Breast epithelium (tissue), 4 donors: ENCODE data around the gene NUB1. TPM values are rescaled to one million over a fixed set of nuclear protein-coding genes. Genes with fewer than 3 reads are reported as not detected.
A peak's percentile ranks its signal among the peaks of the same experiment; 100 is the strongest.

Experiments
- DNase-seq, 2 donors: peaks; one replicate each; pipeline ENCODE4 v3.0.0-alpha.2; 2019; ENCODE audit warnings: low spot score in 2 of 2
- H3K27ac ChIP-seq, 2 donors: fragments of 200-600 bp; sonication (generic) in 1 of 2; one replicate each; pipeline ENCODE4 v1.5.1; 2016 to 2019; ENCODE audit warnings: mild to moderate bottlenecking in 1 of 2
- H3K27me3 ChIP-seq, 2 donors: fragments of 200-600 bp; sonication (generic) in 1 of 2; one replicate each; pipeline versions ENCODE4 v1.5.1 to v1.6.0; 2017 to 2019; ENCODE audit warnings: control low read depth in 1 of 2, mild to moderate bottlenecking in 1 of 2
- H3K36me3 ChIP-seq: fragments of 200-600 bp; one replicate; pipeline ENCODE4 v1.5.1; 2019
- H3K4me1 ChIP-seq, 2 donors: fragments of 200-600 bp; sonication (generic); one replicate each; pipeline ENCODE4 v1.5.1; 2016 to 2019; ENCODE audit warnings: control low read depth in 1 of 2
- H3K4me3 ChIP-seq, 3 donors: fragments of 200-600 bp; sonication (generic); 1 replicate in 2 of 3; 2 replicates in 1 of 3; pipeline ENCODE4 v1.5.1; 2016 to 2019; ENCODE audit warnings: mild to moderate bottlenecking in 3 of 3, moderate library complexity in 2 of 3
- H3K9me3 ChIP-seq, 2 donors: fragments of 200-600 bp; sonication (generic) in 1 of 2; one replicate each; pipeline ENCODE4 v1.5.1; 2016 to 2019; ENCODE audit warnings: control low read depth in 1 of 2
- CTCF ChIP-seq, 3 donors: fragments of 450-650 bp; IDR thresholded peaks; one replicate each; pipeline ENCODE4 v1.5.1; 2016 to 2017; ENCODE audit warnings: antibody characterized with exemption in 3 of 3, mild to moderate bottlenecking in 3 of 3, moderate library complexity in 3 of 3
- POLR2A ChIP-seq: fragments of 450-650 bp; IDR thresholded peaks from one replicate; pipeline ENCODE4 v1.6.1; 2016; ENCODE audit warnings: antibody characterized with exemption, mild to moderate bottlenecking, moderate library complexity
- POLR2AphosphoS5 ChIP-seq, 3 donors: sonication (generic); formaldehyde crosslinking; IDR thresholded peaks; one replicate each; pipeline ENCODE4 v1.6.1; 2017; ENCODE audit warnings: antibody characterized with exemption in 3 of 3
- intact Hi-C: fragments of 100-400 bp; cut with DNase I; formaldehyde crosslinking; loops from one replicate; pipeline ENCODE4 v1.15.1; 2023; ENCODE audit warnings: low total_unique reads
- total RNA-seq, 3 donors: library from RNA; depleted of rRNA; stranded (reverse); fragments of >200 nt; gene quantifications; one replicate each; pipeline ENCODE4 v1.1.0, GENCODE V29; 2016

Gene NUB1
- total RNA-seq, 3 donors from 2014 or later: 61.9 to 71.7 (median 62.7) TPM

DNA sequence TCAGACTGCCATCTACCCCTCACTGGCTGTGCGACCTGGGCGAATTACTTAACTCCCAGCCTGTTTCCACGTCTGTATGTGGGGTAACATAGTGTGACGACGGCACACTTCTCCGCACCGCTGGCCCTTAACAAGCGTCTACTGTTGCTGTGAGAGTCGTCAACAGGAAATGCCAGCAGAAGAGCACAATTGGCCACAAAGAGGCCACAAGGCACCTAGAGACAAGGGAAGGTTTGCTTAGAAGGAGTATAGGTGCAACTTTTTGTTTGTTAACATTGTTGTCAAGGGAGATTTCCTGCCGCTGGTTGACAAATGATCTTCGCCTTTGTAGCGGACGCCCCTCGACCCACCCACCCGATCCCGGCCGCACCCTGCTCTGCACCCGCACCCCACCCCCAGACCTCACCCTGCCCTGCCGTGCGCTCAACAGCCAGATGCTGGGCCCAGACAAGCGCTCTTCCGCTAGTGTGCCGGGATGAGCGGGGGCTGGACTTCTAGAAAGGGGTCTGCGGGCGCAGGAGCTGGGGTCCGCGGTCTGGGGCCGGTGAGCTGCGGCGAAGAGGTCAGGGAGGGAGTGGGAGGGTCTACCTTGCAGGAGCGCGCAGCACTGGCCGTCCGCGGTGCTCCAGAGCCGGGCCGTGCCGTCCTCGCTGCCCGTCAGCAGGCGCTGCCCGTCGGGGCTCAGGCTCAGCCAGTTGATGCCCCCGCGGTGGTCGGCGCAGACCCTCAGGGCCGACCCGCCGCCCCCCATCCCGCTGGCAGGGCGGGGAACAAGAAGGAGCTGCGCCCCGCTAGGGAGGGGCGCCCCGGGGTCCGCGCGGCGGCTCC lies 67.4 kb downstream of the NUB1 start:
- peak overlapping the region; percentile 59 to 95 (median 77) for H3K4me3 ChIP-seq

DNA sequence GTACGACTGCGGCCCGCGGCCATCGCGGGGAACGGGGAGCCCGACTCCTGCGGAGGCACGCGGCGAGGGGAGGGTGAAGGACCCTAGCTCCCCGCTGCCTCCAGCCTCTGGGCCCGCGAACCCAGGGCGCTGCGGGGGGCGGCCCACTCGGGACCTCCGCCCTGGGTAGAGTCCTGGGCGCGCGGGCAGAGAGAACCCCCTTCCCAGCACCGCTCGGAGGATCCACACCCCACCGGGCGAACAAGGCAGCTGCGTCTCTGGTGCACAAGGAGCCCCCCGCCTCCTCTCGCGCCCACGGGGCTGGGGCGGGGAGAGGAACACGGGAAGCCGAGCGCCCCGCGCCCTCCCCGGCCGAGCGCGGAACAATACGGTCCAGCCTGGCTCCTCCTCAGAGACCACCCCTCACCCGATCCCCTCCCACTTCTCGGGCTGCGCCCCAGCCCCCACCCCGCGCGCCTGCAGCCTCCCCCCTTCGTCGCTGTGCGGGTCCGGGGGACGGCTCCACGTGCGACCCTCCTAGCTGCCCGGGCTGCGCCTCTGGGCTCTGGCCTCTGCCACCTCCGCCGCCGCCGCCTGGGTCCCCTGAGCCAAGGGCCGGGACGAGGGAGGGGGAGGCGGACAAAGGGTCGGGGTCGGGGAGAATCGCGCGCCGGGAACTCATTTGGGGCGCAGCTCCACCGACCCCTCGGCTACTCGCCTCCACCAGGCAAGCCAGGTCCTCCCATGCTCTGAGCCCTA lies 68.2 kb downstream of the NUB1 start, which contains the start of gene WDR86:
Gene WDR86, minus strand, starts transcription at position 372 of the 738 bp plus-strand sequence. CDS start 449 bp downstream, outside the sequence.
- DNase-seq: no peak
- Histone ChIP-seq H3K4me3 (peak within 1 kb of the TSS; percentile 59 to 95 (median 77)), H3K9me3 (no peaks in the 10 kb centered on the region), H3K27me3 (peaks cover 0 to 17% of the 10 kb centered on the region in 2 donors), H3K4me1 (peaks cover 4 to 7% of the 10 kb centered on the region in 2 donors), H3K36me3 (no peaks in the 10 kb centered on the region), H3K27ac (peak within 1 kb of the TSS; percentile 91 to 92)
- TF ChIP-seq CTCF (IDR thresholded peaks at IDR 0.05) (no peak), POLR2A (no peak), POLR2AphosphoS5 (IDR thresholded peaks at IDR 0.05) (no peak)
- intact Hi-C loops: no loop called here

More for the DNA sequence above, 67.4 kb downstream of the NUB1 start:
- H3K36me3 ChIP-seq: no peaks in the 10 kb centered on the region
- peaks cover 0 to 17% of the 10 kb centered on the region in 2 donors for H3K27me3 ChIP-seq
- peak in 1 of 2 donors; percentile 82 for DNase-seq
- TF ChIP-seq CTCF (IDR thresholded peaks at IDR 0.05): no peak
- peak in 2 of 3 donors; percentile 61 to 80 for TF ChIP-seq POLR2AphosphoS5 (IDR thresholded peaks at IDR 0.05)
- no peak for TF ChIP-seq POLR2A
- no peaks in the 10 kb centered on the region for H3K9me3 ChIP-seq
- intact Hi-C loops: no loop called here
- peak overlapping the region; percentile 91 to 92 for H3K27ac ChIP-seq
- peaks cover 4 to 11% of the 10 kb centered on the region in 2 donors for H3K4me1 ChIP-seq

DNA sequence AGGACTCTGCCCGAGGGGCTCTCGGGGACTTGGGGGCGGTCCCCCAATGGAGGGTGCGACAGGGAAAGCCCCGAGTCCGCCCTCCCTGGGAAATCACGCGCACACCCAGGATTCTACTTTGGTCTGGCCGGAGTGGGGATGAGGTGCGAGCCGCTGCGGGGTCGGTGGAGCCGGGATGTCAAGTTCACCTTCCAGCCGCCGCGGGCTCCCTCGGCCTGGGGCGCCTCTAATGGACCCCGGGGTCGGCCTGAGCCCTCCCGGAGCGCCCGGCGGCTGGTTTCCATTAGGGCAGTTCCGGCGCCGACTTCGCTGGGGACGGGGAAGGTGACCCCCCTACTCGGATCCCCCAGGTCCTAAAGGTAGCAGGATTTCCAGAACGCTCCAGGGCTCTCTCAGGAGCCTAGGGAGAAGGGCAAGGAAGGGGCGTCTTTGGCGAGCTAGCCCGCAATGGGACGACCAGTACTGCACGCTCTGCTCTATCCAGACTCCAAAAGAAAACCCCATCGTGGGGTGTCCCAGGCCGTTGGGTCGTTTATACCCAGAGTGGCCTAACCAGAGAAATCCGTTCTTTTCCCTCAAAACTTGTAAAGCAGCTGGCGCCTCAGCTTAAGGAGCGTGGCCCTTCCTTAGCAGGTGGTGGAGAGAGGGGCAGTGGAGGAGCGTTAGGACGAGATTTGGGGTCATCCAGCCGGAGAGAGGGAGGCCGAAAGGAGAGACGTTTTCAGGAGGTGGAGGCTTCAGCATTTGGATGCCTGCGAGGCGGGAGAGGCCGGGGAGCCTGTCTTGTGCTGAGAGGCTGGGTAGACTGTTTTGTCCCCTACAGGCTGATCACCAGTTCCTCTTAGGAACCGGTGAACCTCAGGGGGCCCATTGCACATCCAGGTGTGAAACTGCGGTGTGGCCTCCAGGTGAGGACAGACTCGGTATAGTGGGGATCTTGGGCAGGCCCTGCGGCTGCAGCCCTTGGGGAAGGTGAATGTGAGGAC lies 69.1 kb downstream of the NUB1 start:
- no peaks in the 10 kb centered on the region for H3K9me3 ChIP-seq
- H3K4me3 ChIP-seq: peak overlapping the region; percentile 59 to 95 (median 77)
- TF ChIP-seq POLR2AphosphoS5 (IDR thresholded peaks at IDR 0.05): peak in 1 of 3 donors; percentile 21
- TF ChIP-seq CTCF (IDR thresholded peaks at IDR 0.05): no peak
- peak; percentile 14 for TF ChIP-seq POLR2A
- peaks cover 0 to 17% of the 10 kb centered on the region in 2 donors for H3K27me3 ChIP-seq
- no peak for DNase-seq
- H3K27ac ChIP-seq: peak overlapping the region; percentile 91 to 92
- H3K4me1 ChIP-seq: peaks cover 4% of the 10 kb centered on the region in 2 donors
- H3K36me3 ChIP-seq: no peaks in the 10 kb centered on the region
- intact Hi-C loops: no loop called here

DNA sequence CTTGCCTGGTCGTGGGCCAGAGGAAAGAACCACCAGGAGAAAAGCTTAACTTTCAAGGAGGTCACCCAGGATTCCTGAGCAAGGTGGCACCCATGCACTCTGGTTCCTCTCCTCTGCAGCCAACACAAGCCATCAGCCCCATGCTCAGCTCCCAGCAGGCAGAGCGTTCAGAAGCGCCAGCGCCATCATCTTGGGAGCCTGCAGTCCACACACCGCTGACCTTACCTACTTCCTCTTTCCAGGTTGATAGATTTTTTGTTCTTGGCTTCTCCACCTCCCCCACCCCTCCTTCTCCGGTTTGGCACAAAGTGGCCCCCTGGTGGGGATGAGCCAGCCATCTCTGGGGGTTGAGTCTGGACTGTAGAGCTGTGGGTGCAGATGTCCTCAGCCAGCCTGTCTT lies 69.9 kb downstream of the NUB1 start:
- H3K4me3 ChIP-seq: no peak overlapping the region
- peak overlapping the region in 1 of 2 donors; percentile 91 for H3K27ac ChIP-seq
- no peaks in the 10 kb centered on the region for H3K36me3 ChIP-seq
- intact Hi-C loops: no loop called here
- H3K4me1 ChIP-seq: peaks cover 4% of the 10 kb centered on the region in 2 donors
- no peak for TF ChIP-seq POLR2AphosphoS5 (IDR thresholded peaks at IDR 0.05)
- no peak for TF ChIP-seq POLR2A
- no peak for TF ChIP-seq CTCF (IDR thresholded peaks at IDR 0.05)
- no peaks in the 10 kb centered on the region for H3K9me3 ChIP-seq
- no peak for DNase-seq
- peaks cover 0 to 17% of the 10 kb centered on the region in 2 donors for H3K27me3 ChIP-seq
